A549 (cell line): ENCODE data around the gene CCKAR.

Source experiments
- BHLHE40 ChIP-seq: IDR thresholded peaks from 2 replicates; pipeline ENCODE4 v1.6.1; 2012; ENCODE audit warnings: low read depth, low read length, inconsistent platforms
- CEBPB ChIP-seq, 2 experiments: fragments of >200 bp in 1 of 2; sonication (Bioruptor Twin) in 1 of 2; formaldehyde crosslinking in 1 of 2; IDR thresholded peaks; 2 replicates each; pipeline ENCODE4 v1.6.1; 2012 to 2016
- CTCF ChIP-seq: fragments of >200 bp; sonication (Bioruptor Twin); formaldehyde crosslinking; IDR thresholded peaks from 3 replicates; pipeline ENCODE4 v1.5.1; 2016
- GATA3 ChIP-seq: IDR thresholded peaks from 2 replicates; pipeline ENCODE4 v1.6.1; 2012; ENCODE audit warnings: borderline replicate concordance
- HDAC2 ChIP-seq: fragments of 200-600 bp; sonication (generic); IDR thresholded peaks from 2 replicates; pipeline ENCODE4 v1.6.1; 2016
- JUN ChIP-seq, 2 experiments: fragments of >200 bp; sonication (Bioruptor Twin); formaldehyde crosslinking; IDR thresholded peaks; 2 replicates in 1 of 2; 3 replicates in 1 of 2; pipeline ENCODE4 v1.6.1; 2016 to 2017
- MYC ChIP-seq: IDR thresholded peaks from 2 replicates; pipeline ENCODE4 v1.6.1; 2012; ENCODE audit warnings: mild to moderate bottlenecking, inconsistent platforms, low read length, improper control_type of control experiment, borderline replicate concordance
- NR3C1 ChIP-seq: fragments of >200 bp; sonication (Bioruptor Twin); formaldehyde crosslinking; IDR thresholded peaks from 3 replicates; pipeline ENCODE4 v1.6.1; 2017
- PBX3 ChIP-seq: IDR thresholded peaks from 2 replicates; pipeline ENCODE4 v1.6.1; 2012
- POLR2A ChIP-seq: IDR thresholded peaks from 2 replicates; pipeline ENCODE4 v1.6.1; 2012; ENCODE audit warnings: mild to moderate bottlenecking, low read length
- REST ChIP-seq: fragments of 200-600 bp; sonication (generic); IDR thresholded peaks from 2 replicates; pipeline ENCODE4 v1.6.1; 2016; ENCODE audit warnings: antibody characterized with exemption, mild to moderate bottlenecking, moderate library complexity
- RFX5 ChIP-seq: fragments of 450-650 bp; IDR thresholded peaks from 2 replicates; pipeline ENCODE4 v1.7.1; 2014; ENCODE audit warnings: antibody characterized with exemption, mild to moderate bottlenecking, moderate library complexity
- ZFP36 ChIP-seq: fragments of 450-650 bp; IDR thresholded peaks from 2 replicates; pipeline ENCODE4 v1.6.1; 2014; ENCODE audit warnings: borderline replicate concordance; ENCODE audit not compliant: partially characterized antibody

- TF ChIP-seq CTCF (no peak), POLR2A (no peak), CEBPB (IDR thresholded peaks at IDR 0.05) (no peak), GATA3 (no peak), HDAC2 (no peak), RFX5 (no peak), ZFP36 (no peak), NR3C1 (no peak), PBX3 (no peak), BHLHE40 (no peak), JUN (IDR thresholded peaks at IDR 0.05) (no peak), REST (no peak), MYC (no peak)
These were observed 18.4 kb downstream of the CCKAR start for GRCh38 chr4:26471890-26472289.
